Nasal cavity respiratory epithelium epithelial cell of viscerocranial mucosa (primary cell): ENCODE data around the gene MRPL45. TPM values are rescaled to one million over a fixed set of nuclear protein-coding genes. Genes with fewer than 3 reads are reported as not detected.

Experiments
- total RNA-seq: library from RNA; depleted of rRNA; stranded (reverse); fragments of >200 nt; gene quantifications from 2 replicates; pipeline ENCODE4 v1.2.3, GENCODE V29; 2014

MRPL45 gene
- total RNA-seq, result 26.8 and 33.8 TPM in 2 replicates

GRCh38 chr17:38296834-38297517, at the start of gene MRPL45:
MRPL45 (plus strand) TSS chr17:38297168; CDS start chr17:38297184, 16 bp downstream.

GRCh38 chr17:38343608-38344419, 46.8 kb downstream of the MRPL45 start, which contains the start of gene GPR179:
GPR179 (minus strand) TSS chr17:38343956; CDS start chr17:38343789, 167 bp downstream.

GRCh38 chr17:38351412-38352222, 54.6 kb downstream of the MRPL45 start, which contains the start of gene SOCS7:
SOCS7 (plus strand) TSS chr17:38351844; CDS start chr17:38352053, 209 bp downstream.

Other genes starting within 250 kb of the MRPL45 start
- 1.6 TPM in 1 of 2 replicates, not detected in the other for gene TBC1D3C, start 228.5 kb upstream of the MRPL45 start, total RNA-seq
- gene TBC1D3E, start 169.2 kb upstream of the MRPL45 start, total RNA-seq, result not detected in 2 replicates
- gene TBC1D3, start 104.6 kb upstream of the MRPL45 start, total RNA-seq, result not detected in 2 replicates
- gene GPR179, start 46.8 kb downstream of the MRPL45 start, total RNA-seq, result under 0.01 and 0.14 TPM in 2 replicates
- gene SOCS7, start 54.7 kb downstream of the MRPL45 start, total RNA-seq, result 36.2 and 40.2 TPM in 2 replicates
- 21.2 and 74.5 TPM in 2 replicates for gene ARHGAP23, start 131.3 kb downstream of the MRPL45 start, total RNA-seq